GM23248 (cell line): ENCODE results near the gene ART4. TPM values are rescaled to one million over a fixed set of nuclear protein-coding genes. Genes with fewer than 3 reads are reported as not detected.

Experiments
- DNase-seq: peaks from one replicate; pipeline ENCODE4 v3.0.0-alpha.2; 2015
- H2AFZ ChIP-seq: fragments of 200-600 bp; sonication (generic); 2 replicates; pipeline ENCODE4 v1.6.1; 2016; ENCODE audit warnings: antibody characterized with exemption
- H3F3A ChIP-seq: fragments of 200-600 bp; sonication (generic); 2 replicates; pipeline ENCODE4 v1.6.1; 2016; ENCODE audit warnings: mild to moderate bottlenecking, antibody characterized with exemption, mixed run types; ENCODE audit not compliant: insufficient read depth
- H3K27ac ChIP-seq: fragments of 200-600 bp; sonication (generic); 2 replicates; pipeline ENCODE4 v1.5.1; 2016; ENCODE audit warnings: mild to moderate bottlenecking
- H3K27me3 ChIP-seq: fragments of 200-600 bp; sonication (generic); replicated peaks from 2 replicates; pipeline ENCODE4 v1.6.1; 2016; ENCODE audit warnings: mild to moderate bottlenecking; ENCODE audit not compliant: insufficient read depth
- H3K36me3 ChIP-seq: fragments of 200-600 bp; sonication (generic); 2 replicates; pipeline ENCODE4 v1.6.1; 2016; ENCODE audit warnings: low read depth, mild to moderate bottlenecking
- H3K4me1 ChIP-seq: fragments of 200-600 bp; sonication (generic); 2 replicates; pipeline ENCODE4 v1.6.1; 2016; ENCODE audit warnings: mild to moderate bottlenecking; ENCODE audit not compliant: insufficient read depth
- H3K4me2 ChIP-seq: fragments of 200-600 bp; sonication (generic); one replicate; pipeline ENCODE4 v1.6.1; 2016; ENCODE audit warnings: mild to moderate bottlenecking; ENCODE audit not compliant: unreplicated experiment
- H3K4me3 ChIP-seq: fragments of 200-600 bp; sonication (generic); 2 replicates; pipeline ENCODE4 v1.5.1; 2016; ENCODE audit warnings: mild to moderate bottlenecking
- H3K79me2 ChIP-seq: fragments of 200-600 bp; sonication (generic); 2 replicates; pipeline ENCODE4 v1.6.1; 2016; ENCODE audit warnings: mild to moderate bottlenecking; ENCODE audit not compliant: insufficient read depth
- H3K9ac ChIP-seq: fragments of 200-600 bp; sonication (generic); 2 replicates; pipeline ENCODE4 v1.6.1; 2016; ENCODE audit warnings: mild to moderate bottlenecking
- H3K9me2 ChIP-seq: fragments of 200-600 bp; sonication (generic); 2 replicates; pipeline ENCODE4 v1.6.1; 2016; ENCODE audit warnings: mixed run types, mild to moderate bottlenecking, moderate library complexity; ENCODE audit not compliant: insufficient read depth
- H3K9me3 ChIP-seq: fragments of 200-600 bp; sonication (generic); one replicate; pipeline ENCODE4 v1.6.1; 2017; ENCODE audit warnings: low read depth
- H4K20me1 ChIP-seq: fragments of 200-600 bp; sonication (generic); 2 replicates; pipeline ENCODE4 v1.6.0; 2016; ENCODE audit not compliant: insufficient read depth
- EZH2 ChIP-seq: fragments of 200-600 bp; sonication (generic); IDR thresholded peaks from 2 replicates; pipeline ENCODE4 v1.6.1; 2018; ENCODE audit warnings: antibody characterized with exemption, mild to moderate bottlenecking; ENCODE audit not compliant: insufficient read depth, poor library complexity, severe bottlenecking
- EZH2phosphoT487 ChIP-seq: fragments of 200-600 bp; sonication (generic); IDR thresholded peaks from 2 replicates; pipeline ENCODE4 v1.6.1; 2018; ENCODE audit warnings: antibody characterized with exemption, moderate library complexity, mild to moderate bottlenecking, low read depth; ENCODE audit not compliant: insufficient read depth
- WGBS, 2 experiments: methylation state at CpG; one replicate each; pipeline ENCODE4 v1.1.6; 2015 to 2017; ENCODE audit warnings: low lambda C conversion rate in 2 of 2, low coverage in 1 of 2; ENCODE audit errors: missing lambda C conversion rate in 2 of 2; 5-methylcytosine and 5-hydroxymethylcytosine counted together
- in situ Hi-C: fragments of 300-500 bp; cut with MboI; formaldehyde crosslinking; loops from 2 replicates; pipeline ENCODE4 v1.15.0; 2020
- polyA plus RNA-seq: library from polyadenylated mRNA; unstranded; fragments of >200 nt; fragmentation: Nextera tagmentation; extraction: Ambion mirVana; gene quantifications from 2 replicates; pipeline ENCODE4 v1.2.1, GENCODE V29; 2016
- total RNA-seq: library from RNA; depleted of rRNA; stranded (reverse); fragments of >200 nt; shearing (Covaris generic); gene quantifications from 2 replicates; pipeline ENCODE4 v1.2.3, GENCODE V29; 2014

The ART4 gene
- total and polyA plus RNA-seq, 2 experiments from 2014 or later, result not detected

- TF ChIP-seq EZH2phosphoT487, result no peak
- no peak for TF ChIP-seq EZH2
- Histone ChIP-seq H3K36me3 (no peaks in the 10 kb centered on the region), H3K9me2 (no peaks in the 10 kb centered on the region), H3K9me3 (no peaks in the 10 kb centered on the region), H4K20me1 (no peaks in the 10 kb centered on the region), H3K4me3 (peak within 1 kb of the TSS; percentile 45), H3K4me1 (peaks cover 29% of the 10 kb centered on the region), H3K27ac (no peak within 1 kb of the TSS), H3K27me3 (peaks cover 25% of the 10 kb centered on the region; the same call in 1 of the 2 replicates), H3K9ac (peak within 1 kb of the TSS; percentile 13), H3K79me2 (no peaks in the 10 kb centered on the region), H3F3A (no peaks in the 10 kb centered on the region; the same call in 1 of the 2 replicates), H3K4me2 (peak within 1 kb of the TSS; percentile 71), H2AFZ (peak within 1 kb of the TSS; percentile 54)
- WGBS, 2 experiments, result 2 to 6% methylated on average over 6 of the region's 6 CpGs
- in situ Hi-C loops, result no loop called here
- peak; percentile 66 for DNase-seq
Measured at GRCh38 chr12:14885718-14886221, 42.4 kb upstream of the ART4 start, which contains the start of gene MGP. TSS of gene MGP (minus strand) at chr12:14885854. CDS start at chr12:14885791, 63 bp downstream.

- peak overlapping the region; percentile 38 for H3K4me3 ChIP-seq
- H3K27ac ChIP-seq, result no peak overlapping the region
- H3K4me1 ChIP-seq, result peaks cover 29% of the 10 kb centered on the region
- peak overlapping the region; percentile 54; the same call in 1 of the 2 replicates for H2AFZ ChIP-seq
- H3K9me3 ChIP-seq, result no peaks in the 10 kb centered on the region
- in situ Hi-C loops, result no loop called here
- no peak for TF ChIP-seq EZH2phosphoT487
- TF ChIP-seq EZH2, result no peak
- H3K9ac ChIP-seq, result peak overlapping the region; percentile 13; the same call in 1 of the 2 replicates
- WGBS, 2 experiments, result 1 to 2% methylated on average over 5 of the region's 5 CpGs
- H3K9me2 ChIP-seq, result no peaks in the 10 kb centered on the region
- no peaks in the 10 kb centered on the region for H3K36me3 ChIP-seq
- peaks cover 12% of the 10 kb centered on the region; the same call in 1 of the 2 replicates for H3K27me3 ChIP-seq
- no peaks in the 10 kb centered on the region for H3K79me2 ChIP-seq
- peak overlapping the region; percentile 71 for H3K4me2 ChIP-seq
- H3F3A ChIP-seq, result no peaks in the 10 kb centered on the region; the same call in 1 of the 2 replicates
- no peaks in the 10 kb centered on the region for H4K20me1 ChIP-seq
- DNase-seq, result peak; percentile 87
Measured at GRCh38 chr12:14884458-14884878, 41.1 kb upstream of the ART4 start.

- Histone ChIP-seq H3K4me1 (peaks cover 29% of the 10 kb centered on the region), H4K20me1 (no peaks in the 10 kb centered on the region), H3K9me2 (no peaks in the 10 kb centered on the region), H3K79me2 (no peaks in the 10 kb centered on the region), H3K27ac (no peak overlapping the region), H3K4me2 (no peak overlapping the region), H3K27me3 (0 out of 2 replicates have a peak, but pooled peaks cover 6% of the 10 kb centered on the region), H2AFZ (no peak overlapping the region), H3K9me3 (no peaks in the 10 kb centered on the region), H3K9ac (no peak overlapping the region), H3F3A (no peaks in the 10 kb centered on the region; the same call in 1 of the 2 replicates), H3K36me3 (no peaks in the 10 kb centered on the region), H3K4me3 (no peak overlapping the region)
- DNase-seq, result no peak
- WGBS, 2 experiments, result 30 to 42% methylated on average over 10 of the region's 10 CpGs
- in situ Hi-C loops, result no loop called here
- no peak for TF ChIP-seq EZH2
- no peak for TF ChIP-seq EZH2phosphoT487
Measured at GRCh38 chr12:14883686-14884085, 40.4 kb upstream of the ART4 start.

- Histone ChIP-seq H3F3A (no peaks in the 10 kb centered on the region; the same call in 1 of the 2 replicates), H3K27me3 (no peaks in the 10 kb centered on the region), H3K4me1 (peaks cover 22% of the 10 kb centered on the region), H3K27ac (no peak overlapping the region), H3K9me3 (no peaks in the 10 kb centered on the region), H2AFZ (no peak overlapping the region), H3K4me3 (no peak overlapping the region), H3K9ac (no peak overlapping the region), H3K9me2 (no peaks in the 10 kb centered on the region), H3K4me2 (no peak overlapping the region), H3K36me3 (no peaks in the 10 kb centered on the region), H4K20me1 (no peaks in the 10 kb centered on the region), H3K79me2 (no peaks in the 10 kb centered on the region)
- 62 to 72% methylated on average over 6 of the region's 6 CpGs for WGBS, 2 experiments
- no peak for DNase-seq
- TF ChIP-seq EZH2 (no peak), EZH2phosphoT487 (no peak)
- in situ Hi-C loops, result no loop called here
Measured at GRCh38 chr12:14880890-14881453, 37.6 kb upstream of the ART4 start.
